Measurements from ENCODE around the gene ELMOD1. TPM values are rescaled to one million over a fixed set of nuclear protein-coding genes. Genes with fewer than 3 reads are reported as not detected.

The ELMOD1 gene
- total RNA-seq, 1 donor from 2014 or later = 1.00 TPM

- no peak for DNase-seq
- intact Hi-C loops (cut with DNase I) = no loop called here
- no peak for ATAC-seq (ENCODE audit: poor library complexity)
Measured at GRCh38 chr11:107676336-107677057, 85.5 kb downstream of the ELMOD1 start.

- DNase-seq (no peak), ATAC-seq (ENCODE audit: poor library complexity) (no peak)
- intact Hi-C loops (cut with DNase I) = no loop called here
Measured at GRCh38 chr11:107677924-107678631, 87.1 kb downstream of the ELMOD1 start.

GRCh38 chr11:107678632-107678971, 87.7 kb downstream of the ELMOD1 start:
- DNase-seq (no peak), ATAC-seq (ENCODE audit: poor library complexity) (no peak)
- intact Hi-C loops (cut with DNase I) = no loop called here

GRCh38 chr11:107679255-107680024, 88.5 kb downstream of the ELMOD1 start:
- no peak for DNase-seq
- ATAC-seq (ENCODE audit: poor library complexity) = no peak
- intact Hi-C loops (cut with DNase I) = no loop called here

GRCh38 chr11:107682171-107682570, 91.2 kb downstream of the ELMOD1 start:
- DNase-seq (no peak), ATAC-seq (ENCODE audit: poor library complexity) (no peak)
- intact Hi-C loops (cut with DNase I) = no loop called here

- ATAC-seq (ENCODE audit: poor library complexity) (no peak), DNase-seq (no peak)
- intact Hi-C loops (cut with DNase I) = no loop called here
Measured at GRCh38 chr11:107682572-107682971, 91.6 kb downstream of the ELMOD1 start.

- intact Hi-C loops (cut with DNase I) = no loop called here
Measured at GRCh38 chr11:107683061-107683460, 92.1 kb downstream of the ELMOD1 start.

GRCh38 chr11:107683807-107684206, 92.9 kb downstream of the ELMOD1 start:
- ATAC-seq (ENCODE audit: poor library complexity) = no peak
- intact Hi-C loops (cut with DNase I) = no loop called here
- DNase-seq = no peak

More at GRCh38 chr11:107683061-107683460, 92.1 kb downstream of the ELMOD1 start:
- DNase-seq (no peak), ATAC-seq (ENCODE audit: poor library complexity) (no peak)

GRCh38 chr11:107688322-107688918, 97.5 kb downstream of the ELMOD1 start:
- ATAC-seq (ENCODE audit: poor library complexity) (no peak), DNase-seq (no peak)
- intact Hi-C loops (cut with DNase I) = loop anchor here (5.0 kb wide), 1 partner anchor 111 kb away; no protein-coding TSS in a partner anchor

- ATAC-seq (ENCODE audit: poor library complexity) = peak; percentile 88
- DNase-seq = peak; percentile 70
- intact Hi-C loops (cut with DNase I) = loop anchor here (5.0 kb wide), 1 partner anchor 112 kb away; no protein-coding TSS in a partner anchor
Measured at GRCh38 chr11:107689317-107690202, 98.6 kb downstream of the ELMOD1 start.

GRCh38 chr11:107691000-107691750, 100.2 kb downstream of the ELMOD1 start:
- intact Hi-C loops (cut with DNase I) = no loop called here
- DNase-seq (no peak), ATAC-seq (ENCODE audit: poor library complexity) (no peak)

GRCh38 chr11:107695446-107695845, 104.5 kb downstream of the ELMOD1 start:
- no peak for ATAC-seq (ENCODE audit: poor library complexity)
- intact Hi-C loops (cut with DNase I) = no loop called here
- no peak for DNase-seq

GRCh38 chr11:107696140-107696539, 105.2 kb downstream of the ELMOD1 start:
- no peak for DNase-seq
- intact Hi-C loops (cut with DNase I) = no loop called here
- no peak for ATAC-seq (ENCODE audit: poor library complexity)

- intact Hi-C loops (cut with DNase I) = no loop called here
- DNase-seq (no peak), ATAC-seq (ENCODE audit: poor library complexity) (no peak)
Measured at GRCh38 chr11:107697291-107697690, 106.3 kb downstream of the ELMOD1 start.

- DNase-seq (no peak), ATAC-seq (ENCODE audit: poor library complexity) (no peak)
- intact Hi-C loops (cut with DNase I) = no loop called here
Measured at GRCh38 chr11:107699371-107700285, 108.7 kb downstream of the ELMOD1 start.

GRCh38 chr11:107702109-107702660, 111.2 kb downstream of the ELMOD1 start:
- DNase-seq = no peak
- no peak for ATAC-seq (ENCODE audit: poor library complexity)
- intact Hi-C loops (cut with DNase I) = no loop called here
